GM21786 (cell line): ENCODE results near the gene FXN.

ENCODE experiments used
- ATAC-seq: cut with Tn5 transposase; IDR thresholded peaks from one replicate; pipeline ENCODE4 v1.9.1; 2021; ENCODE audit not compliant: unreplicated experiment

The FXN gene

GRCh38 chr9:69137311-69137710, 101.8 kb downstream of the FXN start:
- ATAC-seq, result no peak

GRCh38 chr9:69139596-69139995, 104.0 kb downstream of the FXN start:
- ATAC-seq, result no peak

- no peak for ATAC-seq
These were observed 104.7 kb downstream of the FXN start for GRCh38 chr9:69140123-69140735.

- ATAC-seq, result no peak
These were observed 106.3 kb downstream of the FXN start for GRCh38 chr9:69141851-69142250.

- ATAC-seq, result no peak
These were observed 107.7 kb downstream of the FXN start for GRCh38 chr9:69143291-69143690.

GRCh38 chr9:69145144-69145715, 109.7 kb downstream of the FXN start:
- no peak for ATAC-seq

- ATAC-seq, result no peak
These were observed 111.7 kb downstream of the FXN start for GRCh38 chr9:69147041-69147834.

GRCh38 chr9:69149321-69149807, 113.8 kb downstream of the FXN start:
- no peak for ATAC-seq
